ENCODE measurements around the gene CRBN.

CRBN gene

GRCh38 chr3:3199306-3199705, 19.8 kb upstream of the CRBN start:
- TF ChIP-seq POLR2AphosphoS5 (IDR thresholded peaks at IDR 0.05; ENCODE audit: low read depth, low read length) (no peak), POU2F2 (IDR thresholded peaks at IDR 0.05; ENCODE audit: low read depth, low read length) (no peak)
- no peak for FAIRE-seq
- DNase-seq (ENCODE audit: insufficient read length, low spot score) = no peak

DNA sequence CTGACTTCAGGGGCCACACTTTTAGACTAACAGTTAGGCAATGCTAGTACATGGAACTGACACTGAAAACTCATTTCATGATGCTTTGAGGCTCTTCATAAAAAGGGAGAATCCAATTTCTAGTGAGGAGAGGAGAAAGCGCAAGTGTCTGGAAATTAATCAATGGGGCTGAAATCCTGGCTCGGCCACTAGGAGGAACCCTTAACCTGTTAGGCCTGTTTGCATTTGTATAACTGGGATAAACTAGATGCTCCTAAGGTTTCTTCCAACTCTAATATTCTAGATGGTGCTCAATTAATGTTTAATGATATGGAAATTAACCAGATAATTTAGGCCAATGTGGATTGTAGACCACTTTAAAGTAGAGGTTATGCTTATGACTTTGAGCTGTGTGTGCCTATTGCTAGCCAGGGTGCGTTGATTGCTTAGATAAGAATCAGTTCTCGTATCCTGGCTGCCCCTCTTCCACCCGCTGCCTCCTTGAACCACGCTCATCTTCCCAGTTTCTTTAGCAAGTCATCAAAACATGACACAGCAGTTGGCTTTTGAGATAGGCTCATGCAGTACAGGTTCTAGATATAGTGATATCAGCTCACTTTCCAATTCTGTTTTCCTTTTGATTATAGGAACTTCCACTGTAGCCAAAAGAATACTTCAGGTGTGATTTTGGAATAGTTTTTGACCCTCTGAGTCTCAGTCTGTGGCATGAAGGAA, 16.8 kb upstream of the CRBN start:
- no peak for TF ChIP-seq POU2F2 (IDR thresholded peaks at IDR 0.05; ENCODE audit: low read depth, low read length)
- TF ChIP-seq SPI1 (IDR thresholded peaks at IDR 0.05; ENCODE audit: low read depth, low read length) = no peak
- TF ChIP-seq POLR2AphosphoS5 (IDR thresholded peaks at IDR 0.05; ENCODE audit: low read depth, low read length) = no peak
- no peak for TF ChIP-seq POLR2A (IDR thresholded peaks at IDR 0.05; ENCODE audit: low read depth, low read length)
- TF ChIP-seq TAF1 (IDR thresholded peaks at IDR 0.05; ENCODE audit: low read depth, low read length) = no peak
- TF ChIP-seq PAX5 (IDR thresholded peaks at IDR 0.05; ENCODE audit: insufficient read depth, low read length, severe bottlenecking) = no peak
- FAIRE-seq (no peak), DNase-seq (ENCODE audit: insufficient read length, low spot score) (no peak)

GRCh38 chr3:3194861-3195260, 15.4 kb upstream of the CRBN start:
- FAIRE-seq (peak; percentile 31), DNase-seq (ENCODE audit: insufficient read length, low spot score) (no peak)
- TF ChIP-seq POLR2AphosphoS5 (IDR thresholded peaks at IDR 0.05; ENCODE audit: low read depth, low read length) (no peak), SPI1 (IDR thresholded peaks at IDR 0.05; ENCODE audit: low read depth, low read length) (no peak), POLR2A (IDR thresholded peaks at IDR 0.05; ENCODE audit: low read depth, low read length) (no peak), PAX5 (IDR thresholded peaks at IDR 0.05; ENCODE audit: insufficient read depth, low read length, severe bottlenecking) (no peak)

GRCh38 chr3:3192286-3192675, 12.8 kb upstream of the CRBN start:
- DNase-seq (ENCODE audit: insufficient read length, low spot score) (no peak), FAIRE-seq (peak; percentile 61)
- TF ChIP-seq POLR2A (IDR thresholded peaks at IDR 0.05; ENCODE audit: low read depth, low read length) (no peak), POU2F2 (IDR thresholded peaks at IDR 0.05; ENCODE audit: low read depth, low read length) (no peak), PAX5 (IDR thresholded peaks at IDR 0.05; ENCODE audit: insufficient read depth, low read length, severe bottlenecking) (no peak), POLR2AphosphoS5 (IDR thresholded peaks at IDR 0.05; ENCODE audit: low read depth, low read length) (no peak), SPI1 (IDR thresholded peaks at IDR 0.05; ENCODE audit: low read depth, low read length) (no peak), TAF1 (IDR thresholded peaks at IDR 0.05; ENCODE audit: low read depth, low read length) (no peak)

DNA sequence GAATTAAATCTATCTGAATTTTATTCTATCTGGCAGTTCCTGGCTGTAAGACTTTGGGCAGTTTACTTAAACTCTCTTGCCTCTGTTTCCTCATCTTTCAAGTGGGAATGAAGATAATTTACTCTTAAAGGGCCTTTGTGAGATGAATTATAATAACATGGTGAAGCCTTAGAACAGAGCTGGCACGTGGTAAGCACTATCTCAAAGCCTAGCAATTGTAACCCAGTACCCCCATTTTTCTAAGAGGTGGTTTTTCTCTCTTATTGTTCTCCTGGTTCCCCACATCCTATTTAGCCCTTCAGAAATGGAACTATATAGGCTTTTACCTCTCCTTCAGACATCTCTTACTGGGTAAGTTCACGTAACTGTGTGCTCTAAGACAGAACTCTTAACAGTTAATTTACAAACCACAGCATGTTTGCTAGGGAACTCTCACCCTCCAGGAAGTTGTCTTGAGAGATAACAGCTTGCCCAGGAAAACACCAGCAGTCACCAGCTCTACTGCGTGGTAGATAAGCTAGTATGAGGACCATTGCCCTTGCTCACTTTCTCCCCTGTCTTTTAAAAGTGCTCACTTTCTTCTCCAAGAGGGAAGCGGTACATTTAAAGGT, 12.3 kb upstream of the CRBN start:
- DNase-seq (ENCODE audit: insufficient read length, low spot score) (no peak), FAIRE-seq (no peak)
- TF ChIP-seq POLR2AphosphoS5 (IDR thresholded peaks at IDR 0.05; ENCODE audit: low read depth, low read length) (no peak), POLR2A (IDR thresholded peaks at IDR 0.05; ENCODE audit: low read depth, low read length) (no peak), TAF1 (IDR thresholded peaks at IDR 0.05; ENCODE audit: low read depth, low read length) (no peak), PAX5 (IDR thresholded peaks at IDR 0.05; ENCODE audit: insufficient read depth, low read length, severe bottlenecking) (no peak), SPI1 (IDR thresholded peaks at IDR 0.05; ENCODE audit: low read depth, low read length) (no peak), POU2F2 (IDR thresholded peaks at IDR 0.05; ENCODE audit: low read depth, low read length) (no peak)

DNA sequence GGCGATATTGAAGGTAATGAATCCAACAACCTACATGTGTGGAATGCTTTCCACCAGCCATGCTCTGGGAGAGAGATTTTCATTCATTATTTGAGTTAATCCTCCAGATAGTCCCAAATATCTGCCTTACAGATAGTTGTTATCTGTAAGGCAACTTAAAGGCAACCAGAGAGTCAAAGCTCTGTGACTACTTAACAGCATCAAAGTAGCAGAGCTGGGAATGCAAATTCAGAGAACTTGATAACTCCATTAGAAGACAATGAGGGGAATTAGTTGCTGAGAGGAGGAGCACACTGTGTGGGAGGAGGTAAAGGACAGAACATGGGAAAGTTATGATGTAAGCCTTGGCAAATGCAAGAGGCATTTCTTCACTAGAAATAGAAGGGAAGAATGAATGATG, 10.5 kb upstream of the CRBN start:
- DNase-seq (ENCODE audit: insufficient read length, low spot score) (no peak), FAIRE-seq (no peak)

DNA sequence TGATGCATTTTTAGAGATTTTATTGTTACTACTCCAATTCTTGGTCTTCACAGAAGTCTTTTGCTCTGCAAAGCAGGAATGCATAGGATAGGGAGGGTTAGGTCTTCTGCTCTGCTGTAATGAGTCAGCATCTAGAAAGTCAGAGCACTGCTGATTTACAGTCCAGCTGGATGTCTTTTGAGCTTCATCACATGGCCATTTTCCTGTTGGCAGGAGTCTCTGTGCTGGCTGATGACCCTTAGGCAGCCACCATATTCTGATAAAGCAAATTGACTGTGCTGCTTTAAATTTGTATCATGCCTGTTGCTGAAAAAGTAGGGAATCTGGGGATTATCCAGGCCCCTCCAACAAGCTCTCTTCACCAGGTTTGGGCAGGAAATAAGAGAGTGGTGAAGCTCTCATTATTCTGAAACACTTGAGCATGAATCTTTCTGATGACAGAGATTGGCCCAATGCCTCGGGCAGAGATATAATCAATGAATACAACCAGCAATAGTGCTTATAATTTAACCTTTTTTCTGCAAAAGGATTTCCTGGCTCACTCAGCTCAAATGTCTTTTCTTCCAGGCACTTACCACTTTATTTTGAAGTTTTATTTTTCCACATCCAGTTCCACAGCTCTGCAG, 9.7 kb upstream of the CRBN start:
- no peak for FAIRE-seq

More for the DNA sequence above, 10.5 kb upstream of the CRBN start:
- TF ChIP-seq POLR2A (IDR thresholded peaks at IDR 0.05; ENCODE audit: low read depth, low read length) = no peak
- TF ChIP-seq SPI1 (IDR thresholded peaks at IDR 0.05; ENCODE audit: low read depth, low read length) = no peak
- TF ChIP-seq PAX5 (IDR thresholded peaks at IDR 0.05; ENCODE audit: insufficient read depth, low read length, severe bottlenecking) = no peak
- TF ChIP-seq POU2F2 (IDR thresholded peaks at IDR 0.05; ENCODE audit: low read depth, low read length) = no peak
- no peak for TF ChIP-seq POLR2AphosphoS5 (IDR thresholded peaks at IDR 0.05; ENCODE audit: low read depth, low read length)
- TF ChIP-seq TAF1 (IDR thresholded peaks at IDR 0.05; ENCODE audit: low read depth, low read length) = no peak

GRCh38 chr3:3184876-3185275, 5.4 kb upstream of the CRBN start:
- TF ChIP-seq TAF1 (IDR thresholded peaks at IDR 0.05; ENCODE audit: low read depth, low read length) = no peak
- TF ChIP-seq PAX5 (IDR thresholded peaks at IDR 0.05; ENCODE audit: insufficient read depth, low read length, severe bottlenecking) = no peak
- TF ChIP-seq POU2F2 (IDR thresholded peaks at IDR 0.05; ENCODE audit: low read depth, low read length) = no peak
- FAIRE-seq = no peak
- DNase-seq (ENCODE audit: insufficient read length, low spot score) = no peak

More for the DNA sequence above, 9.7 kb upstream of the CRBN start:
- DNase-seq (ENCODE audit: insufficient read length, low spot score) = no peak
- TF ChIP-seq POLR2AphosphoS5 (IDR thresholded peaks at IDR 0.05; ENCODE audit: low read depth, low read length) (no peak), POLR2A (IDR thresholded peaks at IDR 0.05; ENCODE audit: low read depth, low read length) (no peak), POU2F2 (IDR thresholded peaks at IDR 0.05; ENCODE audit: low read depth, low read length) (no peak), TAF1 (IDR thresholded peaks at IDR 0.05; ENCODE audit: low read depth, low read length) (no peak), PAX5 (IDR thresholded peaks at IDR 0.05; ENCODE audit: insufficient read depth, low read length, severe bottlenecking) (no peak), SPI1 (IDR thresholded peaks at IDR 0.05; ENCODE audit: low read depth, low read length) (no peak)

DNA sequence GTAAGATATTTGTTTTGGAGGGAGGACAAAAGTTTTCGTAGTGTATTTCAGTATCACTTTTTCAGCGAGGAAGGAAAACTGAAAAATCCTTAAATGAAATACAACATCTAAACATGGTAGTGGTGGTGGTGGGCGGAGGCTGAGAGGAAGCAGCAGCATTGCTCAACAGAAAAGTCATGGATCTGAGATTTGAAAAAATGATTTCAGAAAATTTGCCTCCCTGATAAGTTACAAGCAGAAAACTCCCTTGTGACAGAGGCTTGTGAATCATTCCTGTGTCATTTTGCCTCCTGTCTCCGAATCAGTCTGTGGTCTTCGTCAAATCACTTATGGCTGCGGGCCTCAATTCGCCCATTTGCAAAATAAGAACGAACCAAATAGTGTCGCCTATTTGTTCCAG, 965 bp upstream of the CRBN start:
- no peak for DNase-seq (ENCODE audit: insufficient read length, low spot score)
- TF ChIP-seq TAF1 (IDR thresholded peaks at IDR 0.05; ENCODE audit: low read depth, low read length) (no peak), POLR2AphosphoS5 (IDR thresholded peaks at IDR 0.05; ENCODE audit: low read depth, low read length) (no peak), SPI1 (IDR thresholded peaks at IDR 0.05; ENCODE audit: low read depth, low read length) (no peak), POLR2A (IDR thresholded peaks at IDR 0.05; ENCODE audit: low read depth, low read length) (no peak), PAX5 (IDR thresholded peaks at IDR 0.05; ENCODE audit: insufficient read depth, low read length, severe bottlenecking) (no peak)
- FAIRE-seq = no peak
